Choroid plexus epithelial cell (primary cell): ENCODE measurements around the gene ATP5ME.
A peak's percentile ranks its signal among the peaks of the same experiment; 100 is the strongest.
"Not testable (repeated sequence)": the region's sequence is repeated elsewhere in the genome, so short reads cannot be mapped to it uniquely, and the experiment has no call there.

Source experiments
- DNase-seq: peaks from one replicate; pipeline ENCODE4 v3.0.0-alpha.2; 2010; ENCODE audit warnings: low read depth
- H3K4me3 ChIP-seq: 2 replicates; pipeline ENCODE4 v1.5.1; 2011; ENCODE audit warnings: low read depth, mild to moderate bottlenecking, control low read depth, low read length, moderate library complexity
- TF ChIP-seq, protein P1 (sequence below): conservative IDR thresholded peaks from 2 replicates; pipeline ENCODE4 v1.5.1; 2011; ENCODE audit warnings: low read depth, mild to moderate bottlenecking, control low read depth, inconsistent platforms, low read length, moderate library complexity

The ATP5ME gene

GRCh38 chr4:647481-647880 lies 26.6 kb downstream of the ATP5ME start:
- no peak overlapping the region for H3K4me3 ChIP-seq
- TF ChIP-seq, protein P1, sequence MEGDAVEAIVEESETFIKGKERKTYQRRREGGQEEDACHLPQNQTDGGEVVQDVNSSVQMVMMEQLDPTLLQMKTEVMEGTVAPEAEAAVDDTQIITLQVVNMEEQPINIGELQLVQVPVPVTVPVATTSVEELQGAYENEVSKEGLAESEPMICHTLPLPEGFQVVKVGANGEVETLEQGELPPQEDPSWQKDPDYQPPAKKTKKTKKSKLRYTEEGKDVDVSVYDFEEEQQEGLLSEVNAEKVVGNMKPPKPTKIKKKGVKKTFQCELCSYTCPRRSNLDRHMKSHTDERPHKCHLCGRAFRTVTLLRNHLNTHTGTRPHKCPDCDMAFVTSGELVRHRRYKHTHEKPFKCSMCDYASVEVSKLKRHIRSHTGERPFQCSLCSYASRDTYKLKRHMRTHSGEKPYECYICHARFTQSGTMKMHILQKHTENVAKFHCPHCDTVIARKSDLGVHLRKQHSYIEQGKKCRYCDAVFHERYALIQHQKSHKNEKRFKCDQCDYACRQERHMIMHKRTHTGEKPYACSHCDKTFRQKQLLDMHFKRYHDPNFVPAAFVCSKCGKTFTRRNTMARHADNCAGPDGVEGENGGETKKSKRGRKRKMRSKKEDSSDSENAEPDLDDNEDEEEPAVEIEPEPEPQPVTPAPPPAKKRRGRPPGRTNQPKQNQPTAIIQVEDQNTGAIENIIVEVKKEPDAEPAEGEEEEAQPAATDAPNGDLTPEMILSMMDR: no peak
- DNase-seq: no peak

DNA sequence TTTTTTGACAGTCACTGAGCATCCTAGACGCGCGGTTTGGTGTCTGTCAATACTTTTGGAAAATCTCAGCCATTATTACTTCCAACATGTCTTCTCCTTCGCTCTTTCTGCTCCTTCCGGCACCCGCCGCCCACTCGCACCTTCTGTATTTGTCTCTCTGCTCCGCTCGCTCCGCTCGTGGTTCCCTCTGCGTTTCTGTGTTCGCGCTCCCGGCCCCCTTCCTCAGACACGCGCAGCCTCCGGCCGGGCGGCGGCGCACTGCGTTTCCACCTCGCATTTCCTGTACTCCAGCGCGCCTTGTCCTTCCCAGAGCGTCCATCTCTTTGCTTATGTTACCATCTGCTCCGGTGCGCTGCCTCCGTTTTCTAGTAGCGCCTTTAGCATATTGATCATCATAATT lies 27.6 kb downstream of the ATP5ME start:
- no peak for DNase-seq
- no peak overlapping the region for H3K4me3 ChIP-seq
- TF ChIP-seq, protein P1: no peak

DNA sequence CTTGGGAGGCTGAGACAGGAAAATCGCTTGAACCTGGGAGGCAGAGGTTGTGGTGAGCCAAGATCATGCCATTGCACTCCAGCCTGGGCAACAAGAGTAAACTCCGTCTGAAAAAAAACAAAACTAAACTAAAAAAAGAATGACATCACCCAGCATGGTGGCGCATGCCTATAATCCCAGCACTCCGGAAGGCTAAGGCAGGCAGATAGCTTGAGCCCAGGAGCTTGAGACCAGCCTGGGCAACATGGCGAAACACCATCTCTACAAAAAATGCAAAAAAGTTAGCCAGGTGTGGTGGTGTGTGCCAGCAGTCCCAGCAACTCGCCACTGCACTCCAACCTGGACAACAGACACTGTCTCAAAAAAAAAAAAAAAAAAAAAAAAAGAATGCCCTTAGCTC lies 31.7 kb downstream of the ATP5ME start:
- DNase-seq, H3K4me3 ChIP-seq: not testable (repeated sequence)

- H3K4me3 ChIP-seq: peak overlapping the region; percentile 6
- TF ChIP-seq, protein P1: no peak
- peak; percentile 11 for DNase-seq
These were observed 36.4 kb downstream of the ATP5ME start for GRCh38 chr4:637536-638280.

GRCh38 chr4:636628-637159 lies 37.4 kb downstream of the ATP5ME start:
- TF ChIP-seq, protein P1: no peak
- no peak for DNase-seq
- H3K4me3 ChIP-seq: no peak overlapping the region

GRCh38 chr4:635851-636627 lies 38.0 kb downstream of the ATP5ME start:
- TF ChIP-seq, protein P1: no peak
- DNase-seq: no peak
- no peak overlapping the region for H3K4me3 ChIP-seq

GRCh38 chr4:635066-635835 lies 38.8 kb downstream of the ATP5ME start:
- not testable (repeated sequence) for DNase-seq, H3K4me3 ChIP-seq
